ENCODE data around the gene SH3GL1.

- TF ChIP-seq, protein P1, sequence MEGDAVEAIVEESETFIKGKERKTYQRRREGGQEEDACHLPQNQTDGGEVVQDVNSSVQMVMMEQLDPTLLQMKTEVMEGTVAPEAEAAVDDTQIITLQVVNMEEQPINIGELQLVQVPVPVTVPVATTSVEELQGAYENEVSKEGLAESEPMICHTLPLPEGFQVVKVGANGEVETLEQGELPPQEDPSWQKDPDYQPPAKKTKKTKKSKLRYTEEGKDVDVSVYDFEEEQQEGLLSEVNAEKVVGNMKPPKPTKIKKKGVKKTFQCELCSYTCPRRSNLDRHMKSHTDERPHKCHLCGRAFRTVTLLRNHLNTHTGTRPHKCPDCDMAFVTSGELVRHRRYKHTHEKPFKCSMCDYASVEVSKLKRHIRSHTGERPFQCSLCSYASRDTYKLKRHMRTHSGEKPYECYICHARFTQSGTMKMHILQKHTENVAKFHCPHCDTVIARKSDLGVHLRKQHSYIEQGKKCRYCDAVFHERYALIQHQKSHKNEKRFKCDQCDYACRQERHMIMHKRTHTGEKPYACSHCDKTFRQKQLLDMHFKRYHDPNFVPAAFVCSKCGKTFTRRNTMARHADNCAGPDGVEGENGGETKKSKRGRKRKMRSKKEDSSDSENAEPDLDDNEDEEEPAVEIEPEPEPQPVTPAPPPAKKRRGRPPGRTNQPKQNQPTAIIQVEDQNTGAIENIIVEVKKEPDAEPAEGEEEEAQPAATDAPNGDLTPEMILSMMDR (IDR thresholded peaks at IDR 0.05), result no peak
- TF ChIP-seq POLR2A (IDR thresholded peaks at IDR 0.05), result no peak
These were observed 32.7 kb upstream of the SH3GL1 start for GRCh38 chr19:4432918-4433506.

All from sigmoid colon (tissue), 3 donors.